Calu3 (cell line): ENCODE measurements around the gene AFAP1L2. TPM values are rescaled to one million over a fixed set of nuclear protein-coding genes. Genes with fewer than 3 reads are reported as not detected.
A peak's percentile ranks its signal among the peaks of the same experiment; 100 is the strongest.

Experiments
- BruUV-seq: library from RNA; stranded (reverse); fragments of 400-500 nt; replicated peaks from 2 replicates; lab custom pipeline; 2021; lab: Mats Ljungman, UMichigan
- CTCF ChIA-PET: fragments of 300-600 bp; sonication (Branson Sonifier 250); formaldehyde crosslinking; loops from one replicate; lab custom pipeline; 2022; ENCODE audit warnings: antibody characterized with exemption; lab: Charles Lee
- DNase-seq: peaks from one replicate; pipeline ENCODE4 v3.0.0; 2022
- H3K27ac Mint-ChIP-seq: one replicate; pipeline ENCODE4 v1.8.0; 2022; ENCODE audit warnings: mixed read lengths; ENCODE audit not compliant: unreplicated experiment
- H3K27me3 Mint-ChIP-seq: one replicate; pipeline ENCODE4 v1.8.0; 2022; ENCODE audit warnings: mixed read lengths; ENCODE audit not compliant: unreplicated experiment
- H3K36me3 Mint-ChIP-seq: one replicate; pipeline ENCODE4 v1.8.0; 2022; ENCODE audit warnings: mild to moderate bottlenecking, moderate library complexity, mixed read lengths; ENCODE audit not compliant: insufficient read depth, unreplicated experiment
- H3K4me1 Mint-ChIP-seq: one replicate; pipeline ENCODE4 v1.8.0; 2022; ENCODE audit warnings: mild to moderate bottlenecking, low read depth, mixed read lengths; ENCODE audit not compliant: unreplicated experiment
- H3K4me3 Mint-ChIP-seq: one replicate; pipeline ENCODE4 v1.8.0; 2022; ENCODE audit warnings: mild to moderate bottlenecking, low read depth, moderate library complexity, mixed read lengths; ENCODE audit not compliant: unreplicated experiment
- H3K9me3 Mint-ChIP-seq: one replicate; pipeline ENCODE4 v1.8.0; 2022; ENCODE audit warnings: low read depth, mixed read lengths; ENCODE audit not compliant: unreplicated experiment
- CTCF ChIP-seq: fragments of 200-600 bp; IDR thresholded peaks from one replicate; pipeline ENCODE4 v1.8.0; 2022; ENCODE audit warnings: antibody characterized with exemption; ENCODE audit not compliant: unreplicated experiment
- intact Hi-C: fragments of 100-400 bp; cut with micrococcal nuclease; formaldehyde crosslinking; loops from one replicate; pipeline ENCODE4 v1.10.0; 2022; ENCODE audit not compliant: unreplicated experiment
- total RNA-seq: library from RNA; stranded (reverse); gene quantifications from 2 replicates; pipeline ENCODE4 v1.2.3, GENCODE V29; 2022

Gene AFAP1L2
- total RNA-seq, 1 experiment from 2014 or later: 0.76 TPM

- Mint-ChIP-seq H3K27me3 (peaks cover 35% of the 10 kb centered on the region), H3K27ac (no peak overlapping the region), H3K4me1 (peaks cover 35% of the 10 kb centered on the region), H3K9me3 (no peaks in the 10 kb centered on the region), H3K4me3 (no peak overlapping the region), H3K36me3 (no peaks in the 10 kb centered on the region)
- CTCF ChIA-PET: interaction anchor here (1.2 kb wide), 1 partner anchor 19 kb away, joined by 4 read pairs; no protein-coding TSS in a partner anchor
- TF ChIP-seq CTCF: no peak
- intact Hi-C loops: no loop called here
- no peak for DNase-seq
- BruUV-seq: no TSS peak
Measured at GRCh38 chr10:114391599-114391998, 12.7 kb downstream of the AFAP1L2 start.

- TF ChIP-seq CTCF: no peak
- peak; percentile 53 for DNase-seq
- CTCF ChIA-PET: interaction anchor here (0.7 kb wide), 1 partner anchor 24 kb away, joined by 3 read pairs; no protein-coding TSS in a partner anchor
- Mint-ChIP-seq H3K9me3 (no peaks in the 10 kb centered on the region), H3K4me1 (peaks cover 35% of the 10 kb centered on the region), H3K27ac (no peak overlapping the region), H3K36me3 (no peaks in the 10 kb centered on the region), H3K27me3 (peaks cover 19% of the 10 kb centered on the region), H3K4me3 (no peak overlapping the region)
- no TSS peak for BruUV-seq
- intact Hi-C loops: no loop called here
Measured at GRCh38 chr10:114389426-114389825, 14.9 kb downstream of the AFAP1L2 start.

GRCh38 chr10:114388275-114388674 lies 16.0 kb downstream of the AFAP1L2 start:
- DNase-seq: no peak
- H3K27me3 Mint-ChIP-seq: peaks cover 11% of the 10 kb centered on the region
- CTCF ChIA-PET: no interaction called here
- peaks cover 35% of the 10 kb centered on the region for H3K4me1 Mint-ChIP-seq
- peak overlapping the region; percentile 52 for H3K27ac Mint-ChIP-seq
- no TSS peak for BruUV-seq
- intact Hi-C loops: no loop called here
- no peaks in the 10 kb centered on the region for H3K36me3 Mint-ChIP-seq
- H3K9me3 Mint-ChIP-seq: no peaks in the 10 kb centered on the region
- TF ChIP-seq CTCF: no peak
- H3K4me3 Mint-ChIP-seq: no peak overlapping the region

GRCh38 chr10:114387784-114388183 lies 16.5 kb downstream of the AFAP1L2 start:
- intact Hi-C loops: no loop called here
- BruUV-seq: no TSS peak
- peaks cover 8% of the 10 kb centered on the region for H3K27me3 Mint-ChIP-seq
- DNase-seq: no peak
- no peak for TF ChIP-seq CTCF
- CTCF ChIA-PET: no interaction called here
- no peaks in the 10 kb centered on the region for H3K9me3 Mint-ChIP-seq
- peaks cover 35% of the 10 kb centered on the region for H3K4me1 Mint-ChIP-seq
- H3K4me3 Mint-ChIP-seq: no peak overlapping the region
- H3K27ac Mint-ChIP-seq: no peak overlapping the region
- H3K36me3 Mint-ChIP-seq: no peaks in the 10 kb centered on the region
